A673 (cell line): ENCODE measurements around the gene RNF135. TPM values are rescaled to one million over a fixed set of nuclear protein-coding genes. Genes with fewer than 3 reads are reported as not detected.
"Not testable (repeated sequence)": the region's sequence is repeated elsewhere in the genome, so short reads cannot be mapped to it uniquely, and the experiment has no call there.

ENCODE experiments used
- BruUV-seq: library from RNA; stranded (reverse); fragments of 400-500 nt; replicated peaks from 2 replicates; lab custom pipeline; 2021; lab: Mats Ljungman, UMichigan
- CTCF ChIA-PET: fragments of 300-600 bp; sonication (Branson Sonifier 250); formaldehyde crosslinking; loops from one replicate; lab custom pipeline; 2022; ENCODE audit warnings: antibody characterized with exemption; lab: Charles Lee
- POLR2A ChIA-PET: fragments of 300-600 bp; sonication (Branson Sonifier 250); formaldehyde crosslinking; loops from one replicate; lab custom pipeline; 2022; ENCODE audit warnings: antibody characterized with exemption; ENCODE audit not compliant: low non-redundant PET; lab: Charles Lee
- DNase-seq: peaks from one replicate; pipeline ENCODE4 v3.0.0-alpha.2; 2015; ENCODE audit warnings: low spot score
- H3K27ac ChIP-seq: fragments of 200-600 bp; sonication (generic); 2 replicates; pipeline ENCODE4 v1.5.1; 2016; ENCODE audit warnings: mixed run types, low read depth, mild to moderate bottlenecking, mixed read lengths, antibody characterized with exemption, low read length; ENCODE audit not compliant: poor library complexity, severe bottlenecking
- H3K27me3 ChIP-seq: fragments of 200-600 bp; sonication (generic); replicated peaks from 2 replicates; pipeline ENCODE4 v1.6.1; 2017; ENCODE audit warnings: mixed run types, low read depth, mild to moderate bottlenecking, mixed read lengths, antibody characterized with exemption, low read length; ENCODE audit not compliant: insufficient read depth, poor library complexity
- H3K36me3 ChIP-seq: fragments of 200-600 bp; sonication (generic); 2 replicates; pipeline ENCODE4 v1.6.1; 2016; ENCODE audit warnings: mixed run types, mild to moderate bottlenecking, mixed read lengths, antibody characterized with exemption, low read length; ENCODE audit not compliant: insufficient read depth, poor library complexity, severe bottlenecking
- H3K4me1 ChIP-seq: fragments of 200-600 bp; sonication (generic); 2 replicates; pipeline ENCODE4 v1.6.1; 2017; ENCODE audit warnings: mixed run types, mild to moderate bottlenecking, mixed read lengths, antibody characterized with exemption, low read length; ENCODE audit not compliant: insufficient read depth, poor library complexity, severe bottlenecking
- H3K4me3 ChIP-seq: fragments of 200-600 bp; sonication (generic); 2 replicates; pipeline ENCODE4 v1.5.1; 2016; ENCODE audit warnings: low read depth, mixed run types, mild to moderate bottlenecking, mixed read lengths, low read length; ENCODE audit not compliant: poor library complexity, severe bottlenecking
- H3K9me3 ChIP-seq: fragments of 200-600 bp; sonication (generic); 2 replicates; pipeline ENCODE4 v1.6.1; 2016; ENCODE audit warnings: mixed run types, low read depth, mild to moderate bottlenecking, mixed read lengths, antibody characterized with exemption, low read length; ENCODE audit not compliant: poor library complexity, severe bottlenecking
- CTCF ChIP-seq: fragments of 300-800, 200-600 bp; sonication (generic); conservative IDR thresholded peaks from 2 replicates; pipeline ENCODE4 v1.5.1; 2017; ENCODE audit warnings: low read depth, mild to moderate bottlenecking, antibody characterized with exemption, low read length, moderate library complexity, mixed read lengths
- EZH2 ChIP-seq: fragments of 200-600 bp; sonication (generic); IDR thresholded peaks from 2 replicates; pipeline ENCODE4 v1.6.1; 2017; ENCODE audit warnings: borderline replicate concordance, low read depth, mild to moderate bottlenecking, mixed read lengths, antibody characterized with exemption, low read length; ENCODE audit not compliant: poor library complexity, severe bottlenecking
- intact Hi-C: fragments of 100-400 bp; cut with micrococcal nuclease; formaldehyde crosslinking; loops from one replicate; pipeline ENCODE4 v1.10.0; 2022; ENCODE audit not compliant: unreplicated experiment
- total RNA-seq: library from RNA; stranded (reverse); gene quantifications from 2 replicates; pipeline ENCODE4 v1.2.3, GENCODE V29; 2021

The RNF135 gene
- total RNA-seq, 1 experiment from 2014 or later, result 7.5 TPM

- no TSS peak for BruUV-seq
- CTCF ChIA-PET, result no interaction called here
- intact Hi-C loops, result no loop called here
- Histone ChIP-seq H3K27me3 (no peaks in the 10 kb centered on the region), H3K27ac (no peak overlapping the region), H3K4me1 (no peaks in the 10 kb centered on the region), H3K4me3 (no peak overlapping the region), H3K36me3 (no peaks in the 10 kb centered on the region), H3K9me3 (no peaks in the 10 kb centered on the region)
- no peak for DNase-seq
- TF ChIP-seq CTCF (no peak), EZH2 (no peak)
- POLR2A ChIA-PET, result no interaction called here
These were observed 43.0 kb downstream of the RNF135 start for GRCh38 chr17:31013844-31014243.

- no peaks in the 10 kb centered on the region for H3K36me3 ChIP-seq
- ChIA-PET CTCF (no interaction called here), POLR2A (no interaction called here)
- H3K27ac ChIP-seq, result no peak overlapping the region
- no peak for TF ChIP-seq CTCF
- TF ChIP-seq EZH2, result no peak
- H3K4me3 ChIP-seq, result no peak overlapping the region
- no peaks in the 10 kb centered on the region for H3K27me3 ChIP-seq
- intact Hi-C loops, result loop anchor here (5.0 kb wide), 1 partner anchor 197 kb away; no protein-coding TSS in a partner anchor
- no peaks in the 10 kb centered on the region for H3K4me1 ChIP-seq
- DNase-seq, result no peak
- no TSS peak for BruUV-seq
- H3K9me3 ChIP-seq, result no peaks in the 10 kb centered on the region
These were observed 44.8 kb downstream of the RNF135 start for GRCh38 chr17:31015639-31016038.

GRCh38 chr17:31019004-31019403 is 48.2 kb downstream of the RNF135 start:
- POLR2A ChIA-PET, result no interaction called here
- no peaks in the 10 kb centered on the region for H3K9me3 ChIP-seq
- no peaks in the 10 kb centered on the region for H3K4me1 ChIP-seq
- no TSS peak for BruUV-seq
- H3K27me3 ChIP-seq, result no peaks in the 10 kb centered on the region
- no peak overlapping the region for H3K4me3 ChIP-seq
- H3K36me3 ChIP-seq, result no peaks in the 10 kb centered on the region
- intact Hi-C loops, result loop anchor here (5.0 kb wide), 1 partner anchor 193 kb away; no protein-coding TSS in a partner anchor
- H3K27ac ChIP-seq, result no peak overlapping the region
- TF ChIP-seq CTCF (no peak), EZH2 (no peak)
- DNase-seq, result no peak
- CTCF ChIA-PET, result no interaction called here

- intact Hi-C loops, H3K27ac ChIP-seq, H3K4me3 ChIP-seq, BruUV-seq, DNase-seq, CTCF ChIA-PET, H3K27me3 ChIP-seq, H3K4me1 ChIP-seq, POLR2A ChIA-PET, H3K36me3 ChIP-seq, H3K9me3 ChIP-seq: not testable (repeated sequence)
These were observed 52.3 kb downstream of the RNF135 start for GRCh38 chr17:31023171-31023570.
